ENCODE results near the gene NELL2. TPM values are rescaled to one million over a fixed set of nuclear protein-coding genes. Genes with fewer than 3 reads are reported as not detected.
"Not testable (repeated sequence)": the region's sequence is repeated elsewhere in the genome, so short reads cannot be mapped to it uniquely, and the experiment has no call there.

NELL2 gene
- polyA plus RNA-seq, 3 donors from 2014 or later: 5.5 to 15.1 (median 9.3) TPM

DNA sequence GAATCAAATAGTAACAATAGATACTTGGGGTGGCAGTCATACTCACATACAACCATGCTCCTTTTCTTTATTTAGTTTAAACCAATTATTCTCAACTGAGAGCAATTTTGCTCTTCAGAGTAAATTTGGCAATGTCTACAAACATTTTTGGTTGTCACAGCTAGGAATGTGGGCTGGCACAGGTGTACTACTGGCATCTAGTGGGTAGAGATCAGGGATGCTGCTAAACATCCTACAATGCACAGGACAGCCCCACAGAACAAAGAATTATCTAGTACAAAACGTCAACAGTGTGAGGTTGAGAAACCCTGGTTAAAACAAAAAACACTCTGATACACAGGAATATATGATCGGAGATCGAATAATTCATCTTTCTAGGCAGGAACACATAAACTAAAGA lies 186.5 kb downstream of the NELL2 start:
- no peak for DNase-seq
- Mint-ChIP-seq H3K9me3 (peaks cover 7 to 16% (median 11%) of the 10 kb centered on the region in 6 donors), H3K4me3 (no peak overlapping the region), H3K27me3 (ENCODE audit: low read depth in 3 of 3) (peaks cover 0 to 2% (median 0%) of the 10 kb centered on the region in 3 donors), H3K4me1 (no peaks in the 10 kb centered on the region), H3K36me3 (no peaks in the 10 kb centered on the region), H3K27ac (no peak overlapping the region)

DNA sequence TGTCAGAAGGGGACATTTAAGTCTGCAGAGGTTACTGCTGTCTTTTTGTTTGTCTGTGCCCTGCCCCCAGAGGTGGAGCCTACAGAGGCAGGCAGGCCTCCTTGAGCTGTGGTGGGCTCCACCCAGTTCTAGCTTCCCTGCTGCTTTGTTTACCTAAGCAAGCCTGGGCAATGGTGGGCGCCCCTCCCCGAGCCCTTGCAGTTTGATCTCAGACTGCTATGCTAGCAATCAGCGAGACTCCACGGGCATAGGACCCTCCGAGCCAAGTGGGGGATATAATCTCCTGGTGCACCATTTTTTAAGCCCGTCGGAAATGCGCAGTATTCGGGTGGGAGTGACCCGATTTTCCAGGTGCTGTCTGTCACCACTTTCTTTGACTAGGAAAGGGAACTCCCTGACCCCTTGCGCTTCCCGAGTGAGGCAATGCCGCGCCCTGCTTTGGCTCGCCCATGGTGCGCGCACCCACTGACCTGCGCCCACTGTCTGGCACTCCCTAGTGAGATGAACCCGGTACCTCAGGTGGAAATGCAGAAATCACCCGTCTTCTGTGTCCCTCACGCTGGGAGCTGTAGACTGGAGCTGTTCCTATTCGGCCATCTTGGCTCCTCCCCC lies 189.2 kb downstream of the NELL2 start:
- not testable (repeated sequence) for H3K4me1 Mint-ChIP-seq; H3K36me3 Mint-ChIP-seq; H3K4me3 Mint-ChIP-seq; DNase-seq; H3K27me3 Mint-ChIP-seq (ENCODE audit: low read depth in 3 of 3); H3K27ac Mint-ChIP-seq
- peaks cover 4 to 16% (median 13%) of the 10 kb centered on the region in 6 donors for H3K9me3 Mint-ChIP-seq

DNA sequence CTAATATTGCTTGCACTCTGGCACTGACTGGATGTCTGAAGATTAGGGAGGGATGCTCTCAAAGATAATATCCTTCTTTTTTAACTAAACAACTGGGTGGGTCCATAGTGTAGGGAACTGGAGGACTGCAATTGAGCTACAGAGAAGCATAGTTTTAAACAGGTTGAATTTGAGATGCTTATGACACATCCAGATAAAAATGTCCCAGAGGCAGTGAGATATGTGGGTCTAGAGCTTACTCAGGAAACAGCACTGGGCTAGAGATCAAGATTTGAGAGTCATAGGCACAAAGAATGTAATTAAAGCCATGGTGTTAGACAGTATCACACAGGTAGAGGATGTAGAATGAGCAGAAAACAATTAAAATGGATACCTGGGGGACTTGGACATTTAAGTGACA lies 198.4 kb downstream of the NELL2 start:
- Mint-ChIP-seq H3K27ac (no peak overlapping the region), H3K36me3 (no peaks in the 10 kb centered on the region), H3K4me3 (no peak overlapping the region), H3K27me3 (ENCODE audit: low read depth in 3 of 3) (peaks cover 0 to under 1% (median 0%) of the 10 kb centered on the region in 3 donors), H3K9me3 (peaks cover 0 to 5% (median under 1%) of the 10 kb centered on the region in 6 donors), H3K4me1 (no peaks in the 10 kb centered on the region)
- no peak for DNase-seq

GRCh38 chr12:44674875-44675274 lies 201.2 kb downstream of the NELL2 start:
- Mint-ChIP-seq H3K9me3 (peaks cover 0 to 11% (median 2%) of the 10 kb centered on the region in 6 donors), H3K27me3 (ENCODE audit: low read depth in 3 of 3) (no peaks in the 10 kb centered on the region)

GRCh38 chr12:44673811-44674210 lies 202.3 kb downstream of the NELL2 start:
- Mint-ChIP-seq H3K27ac (no peak overlapping the region), H3K36me3 (no peaks in the 10 kb centered on the region), H3K27me3 (ENCODE audit: low read depth in 3 of 3) (no peaks in the 10 kb centered on the region), H3K9me3 (peaks cover 7 to 16% (median 9%) of the 10 kb centered on the region in 6 donors), H3K4me1 (no peaks in the 10 kb centered on the region), H3K4me3 (no peak overlapping the region)
- no peak for DNase-seq

More at GRCh38 chr12:44674875-44675274, 201.2 kb downstream of the NELL2 start:
- no peak for DNase-seq
- Mint-ChIP-seq H3K27ac (no peak overlapping the region), H3K4me1 (no peaks in the 10 kb centered on the region), H3K4me3 (no peak overlapping the region), H3K36me3 (no peaks in the 10 kb centered on the region)

DNA sequence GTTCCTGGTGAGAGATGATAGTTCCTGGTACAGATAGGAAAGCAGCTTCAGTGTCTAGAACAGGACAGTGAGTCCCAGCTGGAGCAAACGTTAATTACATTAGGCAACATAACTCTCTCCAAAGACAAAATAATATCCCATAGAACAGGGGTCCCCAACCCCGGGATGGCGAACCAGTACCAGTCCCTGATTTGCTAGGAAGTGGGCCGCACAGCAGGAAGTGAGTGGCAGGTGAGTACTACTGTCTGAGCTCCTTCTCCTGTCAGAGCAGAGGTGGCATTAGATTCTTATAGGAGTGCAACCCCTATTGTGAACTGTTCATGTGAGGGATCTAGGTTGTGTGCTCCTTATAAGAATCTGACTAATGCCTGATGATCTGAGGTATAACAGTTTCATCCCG lies 204.1 kb downstream of the NELL2 start:
- Mint-ChIP-seq H3K27ac (no peak overlapping the region), H3K36me3 (no peaks in the 10 kb centered on the region), H3K4me1 (no peaks in the 10 kb centered on the region), H3K9me3 (peaks cover 8 to 18% (median 11%) of the 10 kb centered on the region in 6 donors), H3K27me3 (ENCODE audit: low read depth in 3 of 3) (no peaks in the 10 kb centered on the region), H3K4me3 (no peak overlapping the region)
- DNase-seq: no peak

GRCh38 chr12:44668443-44668842 lies 207.7 kb downstream of the NELL2 start:
- H3K9me3 Mint-ChIP-seq: peaks cover 10 to 18% (median 11%) of the 10 kb centered on the region in 6 donors
- no peaks in the 10 kb centered on the region for H3K4me1 Mint-ChIP-seq
- H3K27ac Mint-ChIP-seq: no peak overlapping the region
- no peak for DNase-seq
- no peak overlapping the region for H3K4me3 Mint-ChIP-seq
- no peaks in the 10 kb centered on the region for H3K36me3 Mint-ChIP-seq
- H3K27me3 Mint-ChIP-seq (ENCODE audit: low read depth in 3 of 3): no peaks in the 10 kb centered on the region

DNA sequence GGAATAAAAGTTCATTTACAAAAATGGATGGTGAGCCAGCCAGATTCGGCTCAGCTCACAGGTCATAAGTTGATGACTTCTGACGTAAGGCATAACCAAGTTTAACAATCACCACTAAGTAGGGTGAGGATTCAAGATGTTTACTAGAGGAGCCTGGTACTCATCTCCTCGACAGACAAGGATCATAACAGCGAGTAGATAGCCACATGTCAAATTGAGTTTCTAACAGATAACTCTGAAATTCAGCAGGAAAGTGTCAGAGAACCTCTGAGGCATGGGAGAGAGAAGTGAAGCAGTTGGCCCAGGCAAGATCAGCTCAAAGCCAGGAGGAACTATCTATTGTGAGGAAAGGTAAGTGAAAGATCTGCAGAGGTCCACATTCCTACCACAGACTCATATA lies 208.7 kb downstream of the NELL2 start:
- H3K4me3 Mint-ChIP-seq: no peak overlapping the region
- peaks cover 8 to 13% (median 11%) of the 10 kb centered on the region in 6 donors for H3K9me3 Mint-ChIP-seq
- H3K4me1 Mint-ChIP-seq: no peaks in the 10 kb centered on the region
- H3K27ac Mint-ChIP-seq: no peak overlapping the region
- H3K27me3 Mint-ChIP-seq (ENCODE audit: low read depth in 3 of 3): no peaks in the 10 kb centered on the region
- no peak for DNase-seq
- H3K36me3 Mint-ChIP-seq: no peaks in the 10 kb centered on the region

GRCh38 chr12:44663291-44663690 lies 212.8 kb downstream of the NELL2 start:
- Mint-ChIP-seq H3K4me3 (no peak overlapping the region), H3K4me1 (no peaks in the 10 kb centered on the region), H3K27ac (no peak overlapping the region), H3K9me3 (peaks cover 0 to 6% (median 3%) of the 10 kb centered on the region in 6 donors), H3K27me3 (ENCODE audit: low read depth in 3 of 3) (no peaks in the 10 kb centered on the region), H3K36me3 (no peaks in the 10 kb centered on the region)
- no peak for DNase-seq

DNA sequence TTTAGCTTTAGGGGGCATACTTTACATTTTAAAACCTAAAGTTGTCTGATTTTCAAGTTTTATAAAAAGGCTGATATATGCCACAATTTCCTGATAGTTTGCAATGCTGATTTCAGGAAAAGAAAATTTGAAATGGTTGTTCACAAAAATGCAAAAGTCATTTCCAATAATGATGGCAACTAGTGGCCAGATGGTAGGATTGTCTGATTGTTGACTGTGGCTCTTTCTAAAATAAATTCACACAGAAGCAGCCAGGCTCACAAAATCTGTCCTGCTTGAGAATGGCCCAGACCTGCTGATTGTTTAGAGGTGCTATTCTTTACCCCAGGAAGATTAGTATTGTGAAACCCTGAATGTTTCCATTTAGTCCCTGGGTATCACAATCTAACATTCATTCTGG lies 220.3 kb downstream of the NELL2 start:
- Mint-ChIP-seq H3K4me1 (no peaks in the 10 kb centered on the region), H3K27me3 (ENCODE audit: low read depth in 3 of 3) (peaks cover 0 to 1% (median 0%) of the 10 kb centered on the region in 3 donors), H3K4me3 (no peak overlapping the region), H3K27ac (no peak overlapping the region), H3K36me3 (no peaks in the 10 kb centered on the region), H3K9me3 (peaks cover 0 to 8% (median 3%) of the 10 kb centered on the region in 6 donors)
- no peak for DNase-seq

DNA sequence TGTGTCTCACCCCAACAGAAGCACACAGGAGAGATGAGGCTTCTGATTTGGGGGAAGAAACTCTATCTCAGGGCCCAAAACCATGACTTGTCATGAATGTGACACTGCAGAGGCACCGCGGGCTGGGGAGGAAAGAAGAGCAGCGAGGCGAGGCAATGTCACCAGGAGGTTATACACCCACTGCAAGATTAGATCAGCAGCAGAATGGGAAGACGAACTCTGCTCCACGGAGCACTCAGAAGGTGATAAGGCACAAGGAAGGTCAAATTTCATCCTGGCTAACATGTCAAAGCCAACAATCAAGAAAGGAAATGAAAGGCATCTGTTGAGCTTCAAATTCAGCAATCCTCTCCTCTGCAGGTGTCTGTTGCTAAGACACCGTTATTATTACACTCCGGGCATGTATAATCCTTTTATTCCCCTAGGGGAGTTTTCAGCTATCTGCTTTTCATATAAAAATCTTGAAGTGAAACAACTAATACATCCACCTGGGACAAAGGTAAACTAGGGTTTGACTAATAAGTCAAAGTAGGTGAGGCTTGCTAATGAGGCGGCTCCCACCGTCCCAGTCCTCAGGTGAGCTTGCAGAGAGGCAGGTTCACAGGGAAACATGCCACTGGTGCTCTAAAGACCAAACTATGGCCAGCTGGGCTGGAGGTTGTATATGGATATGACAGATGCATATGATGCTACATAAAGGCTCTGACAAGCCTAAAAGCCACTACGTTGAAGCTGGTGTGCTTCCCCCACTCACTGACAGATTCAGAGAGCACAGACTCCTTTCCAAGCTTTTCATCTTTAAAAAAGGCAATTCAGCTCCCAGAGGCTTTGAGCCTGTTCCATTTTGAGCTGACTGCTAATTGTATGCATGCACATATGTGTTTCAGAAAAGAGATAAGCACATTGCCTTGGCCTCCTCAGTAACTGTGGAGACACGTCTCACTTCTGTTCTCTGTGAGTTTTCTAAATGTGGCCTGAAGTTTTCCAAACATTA lies 221.2 kb downstream of the NELL2 start:
- Mint-ChIP-seq H3K27me3 (ENCODE audit: low read depth in 3 of 3) (peaks cover 0 to 1% (median 0%) of the 10 kb centered on the region in 3 donors), H3K4me3 (no peak overlapping the region)

GRCh38 chr12:44653861-44654527 lies 222.1 kb downstream of the NELL2 start:
- H3K36me3 Mint-ChIP-seq: no peaks in the 10 kb centered on the region
- no peak for DNase-seq
- H3K9me3 Mint-ChIP-seq: peaks cover 0 to 8% (median 2%) of the 10 kb centered on the region in 6 donors
- peaks cover 0 to 1% (median 0%) of the 10 kb centered on the region in 3 donors for H3K27me3 Mint-ChIP-seq (ENCODE audit: low read depth in 3 of 3)
- H3K4me1 Mint-ChIP-seq: no peaks in the 10 kb centered on the region
- no peak overlapping the region for H3K4me3 Mint-ChIP-seq
- H3K27ac Mint-ChIP-seq: no peak overlapping the region

More for the DNA sequence above, 221.2 kb downstream of the NELL2 start:
- Mint-ChIP-seq H3K9me3 (peaks cover 0 to 8% (median 3%) of the 10 kb centered on the region in 6 donors), H3K4me1 (no peaks in the 10 kb centered on the region), H3K36me3 (no peaks in the 10 kb centered on the region), H3K27ac (no peak overlapping the region)
- DNase-seq: no peak

GRCh38 chr12:44649693-44650092 lies 226.4 kb downstream of the NELL2 start:
- no peak for DNase-seq
- Mint-ChIP-seq H3K27me3 (ENCODE audit: low read depth in 3 of 3) (peaks cover 0 to under 1% (median 0%) of the 10 kb centered on the region in 3 donors), H3K36me3 (no peaks in the 10 kb centered on the region), H3K4me1 (no peaks in the 10 kb centered on the region), H3K9me3 (peaks cover 0 to 5% (median under 1%) of the 10 kb centered on the region in 6 donors), H3K4me3 (no peak overlapping the region), H3K27ac (no peak overlapping the region)
